KOPT-K1 (cell line): ENCODE results near the gene SRBD1.

Experiments
- H3K27ac ChIP-seq: fragments of 200-600 bp; sonication (generic); 2 replicates; pipeline ENCODE4 v1.5.1; 2016; ENCODE audit warnings: antibody characterized with exemption, mild to moderate bottlenecking, low read depth, low read length; ENCODE audit not compliant: poor library complexity, severe bottlenecking
- H3K36me3 ChIP-seq: fragments of 200-600 bp; sonication (generic); 2 replicates; pipeline ENCODE4 v1.5.1; 2017; ENCODE audit warnings: antibody characterized with exemption, mild to moderate bottlenecking, low read length, moderate library complexity; ENCODE audit not compliant: insufficient read depth
- H3K9me3 ChIP-seq: fragments of 200-600 bp; sonication (generic); 2 replicates; pipeline ENCODE4 v1.5.1; 2017; ENCODE audit warnings: antibody characterized with exemption, low read length, mild to moderate bottlenecking; ENCODE audit not compliant: insufficient read depth, poor library complexity, severe bottlenecking

The SRBD1 gene

GRCh38 chr2:45586600-45586999, 24.5 kb downstream of the SRBD1 start:
- no peaks in the 10 kb centered on the region for H3K9me3 ChIP-seq
- H3K36me3 ChIP-seq = peaks cover 14% of the 10 kb centered on the region
- no peak overlapping the region for H3K27ac ChIP-seq

DNA sequence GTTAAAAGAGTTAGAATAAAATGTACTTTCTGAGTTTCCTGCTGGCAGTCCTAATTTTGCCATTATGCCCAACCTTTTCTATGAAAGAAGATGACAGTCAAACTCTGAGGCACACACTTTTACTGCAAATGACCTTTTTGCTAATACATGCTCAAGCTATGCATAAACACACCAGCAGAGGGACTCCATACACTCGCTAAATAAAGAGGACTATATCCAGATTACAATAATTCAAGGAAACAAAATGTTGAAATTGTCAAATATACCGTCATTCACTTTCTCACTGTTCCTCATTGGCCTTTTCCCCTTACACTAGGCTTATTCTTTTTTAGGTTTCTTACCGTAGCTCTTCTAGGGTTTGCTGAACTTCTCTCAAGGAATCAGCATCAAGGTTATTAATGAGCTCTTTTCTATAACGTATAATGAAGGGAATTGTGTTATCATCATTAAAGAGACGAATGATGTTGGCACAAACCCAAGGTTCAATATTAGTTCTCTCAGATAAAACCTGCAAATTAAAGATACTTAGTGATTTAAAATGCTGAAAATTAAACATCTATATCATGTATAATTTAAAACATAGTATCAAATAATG, 25.7 kb downstream of the SRBD1 start:
- Histone ChIP-seq H3K27ac (no peak overlapping the region), H3K9me3 (no peaks in the 10 kb centered on the region), H3K36me3 (peaks cover 3% of the 10 kb centered on the region)

DNA sequence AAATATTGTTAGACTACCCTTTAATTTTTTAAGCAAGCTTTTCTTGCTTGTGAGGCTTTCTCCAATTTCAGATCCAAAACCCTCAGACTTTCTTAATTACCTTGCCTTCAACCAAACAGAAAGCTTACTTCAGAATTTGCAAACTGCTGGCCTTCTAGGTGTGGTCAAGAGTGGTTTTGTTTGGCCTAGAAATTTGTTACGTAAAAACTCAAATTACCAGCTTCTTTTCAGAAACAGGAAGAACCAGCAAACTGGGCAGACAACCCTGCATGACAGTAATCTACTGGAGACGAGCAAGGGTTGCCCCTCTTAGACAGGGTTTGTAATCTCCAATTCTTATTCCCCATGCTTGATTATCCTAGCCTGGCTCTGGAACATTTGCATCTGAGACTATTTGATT, 27.1 kb downstream of the SRBD1 start:
- H3K9me3 ChIP-seq = no peaks in the 10 kb centered on the region
- peaks cover 3% of the 10 kb centered on the region; the same call in 1 of the 2 replicates for H3K36me3 ChIP-seq
- no peak overlapping the region for H3K27ac ChIP-seq

DNA sequence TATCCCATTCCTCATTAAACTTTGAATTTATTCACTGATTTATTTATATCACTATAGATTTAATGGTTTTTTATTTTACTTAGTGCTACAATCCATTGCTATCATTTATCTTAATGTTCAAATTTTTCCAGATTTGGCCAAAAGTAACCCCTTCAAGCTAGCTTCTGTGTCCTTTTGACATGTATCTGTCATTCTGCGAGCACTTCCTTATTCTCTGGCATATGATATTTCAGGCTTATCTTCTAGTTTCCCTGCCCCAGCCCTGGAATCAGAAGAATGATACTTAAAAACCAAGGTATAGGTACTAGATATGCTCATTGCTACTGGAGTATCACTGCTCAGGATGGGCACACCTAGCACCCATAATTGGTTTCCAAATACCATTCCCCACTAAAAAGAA, 28.5 kb downstream of the SRBD1 start:
- Histone ChIP-seq H3K27ac (no peak overlapping the region), H3K36me3 (peaks cover 3% of the 10 kb centered on the region; the same call in 1 of the 2 replicates), H3K9me3 (no peaks in the 10 kb centered on the region)

- peaks cover 23% of the 10 kb centered on the region; the same call in 1 of the 2 replicates for H3K36me3 ChIP-seq
- H3K27ac ChIP-seq = no peak overlapping the region
- no peaks in the 10 kb centered on the region for H3K9me3 ChIP-seq
Measured at GRCh38 chr2:45578056-45578843, 32.8 kb downstream of the SRBD1 start.

DNA sequence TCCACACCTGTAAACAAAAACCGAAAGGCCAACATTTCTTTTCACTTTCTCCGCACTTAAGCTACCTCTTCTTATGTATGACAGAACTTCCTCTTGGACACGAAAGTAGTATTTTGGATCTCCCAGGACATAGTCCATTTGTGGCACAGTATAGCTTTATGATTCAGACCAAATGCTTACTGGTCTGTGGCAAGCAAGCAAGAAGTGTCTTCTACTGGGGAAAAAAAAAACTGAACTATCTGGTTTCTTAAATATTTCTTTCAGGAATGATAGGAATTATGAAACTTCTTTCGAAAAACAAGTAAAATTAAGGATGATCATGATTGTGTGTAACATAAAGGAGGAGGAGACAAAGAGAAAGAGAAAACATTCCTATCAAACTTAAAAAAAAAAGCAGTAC, 33.6 kb downstream of the SRBD1 start:
- Histone ChIP-seq H3K27ac (no peak overlapping the region), H3K9me3 (no peaks in the 10 kb centered on the region), H3K36me3 (peaks cover 31% of the 10 kb centered on the region)

- H3K9me3 ChIP-seq = no peaks in the 10 kb centered on the region
- no peak overlapping the region for H3K27ac ChIP-seq
- H3K36me3 ChIP-seq = peaks cover 41% of the 10 kb centered on the region
Measured at GRCh38 chr2:45575881-45576280, 35.2 kb downstream of the SRBD1 start.

GRCh38 chr2:45572979-45573378, 38.1 kb downstream of the SRBD1 start:
- no peaks in the 10 kb centered on the region for H3K9me3 ChIP-seq
- no peak overlapping the region for H3K27ac ChIP-seq
- H3K36me3 ChIP-seq = peaks cover 49% of the 10 kb centered on the region

GRCh38 chr2:45571940-45572339, 39.1 kb downstream of the SRBD1 start:
- Histone ChIP-seq H3K9me3 (no peaks in the 10 kb centered on the region), H3K36me3 (peaks cover 45% of the 10 kb centered on the region), H3K27ac (no peak overlapping the region)

DNA sequence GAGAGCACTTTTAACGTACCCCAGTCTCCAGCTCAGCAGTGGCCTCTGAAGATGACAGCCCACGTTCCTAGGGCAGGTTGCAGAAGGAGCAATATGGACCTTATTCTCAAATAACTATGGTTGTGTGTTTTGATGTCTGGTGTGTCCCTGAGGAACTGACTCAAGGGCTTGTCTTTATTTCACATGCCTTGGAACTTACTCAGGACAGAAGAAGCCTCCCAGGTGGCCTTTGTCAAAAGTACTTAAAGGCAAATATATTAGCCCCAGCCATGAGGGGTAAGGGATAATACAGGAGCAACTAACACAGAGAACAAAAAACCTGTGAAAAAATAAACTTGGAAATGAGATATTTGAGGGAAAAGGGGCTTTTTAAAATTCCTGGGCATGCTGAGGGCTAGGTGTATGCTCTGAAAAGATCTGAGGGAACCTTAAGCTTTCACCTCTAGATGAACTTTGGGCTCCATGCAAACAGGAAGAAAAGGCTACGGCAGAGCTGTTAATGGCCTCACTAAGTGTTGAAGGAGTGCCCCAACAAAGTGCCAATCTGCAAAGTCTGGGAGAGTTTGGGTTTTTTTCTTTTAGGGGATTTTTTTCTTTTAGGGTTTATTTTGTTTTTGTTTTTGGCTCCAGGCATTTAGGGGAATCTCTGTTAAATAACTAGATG, 40.3 kb downstream of the SRBD1 start:
- no peak overlapping the region for H3K27ac ChIP-seq
- H3K9me3 ChIP-seq = no peaks in the 10 kb centered on the region
- peaks cover 44% of the 10 kb centered on the region for H3K36me3 ChIP-seq

- H3K27ac ChIP-seq = peak overlapping the region; percentile 81
- H3K9me3 ChIP-seq = no peaks in the 10 kb centered on the region
- peaks cover 37% of the 10 kb centered on the region for H3K36me3 ChIP-seq
Measured at GRCh38 chr2:45568935-45569334, 42.1 kb downstream of the SRBD1 start.

- peaks cover 29% of the 10 kb centered on the region for H3K36me3 ChIP-seq
- peak overlapping the region; percentile 81 for H3K27ac ChIP-seq
- no peaks in the 10 kb centered on the region for H3K9me3 ChIP-seq
Measured at GRCh38 chr2:45567974-45568789, 42.9 kb downstream of the SRBD1 start.

DNA sequence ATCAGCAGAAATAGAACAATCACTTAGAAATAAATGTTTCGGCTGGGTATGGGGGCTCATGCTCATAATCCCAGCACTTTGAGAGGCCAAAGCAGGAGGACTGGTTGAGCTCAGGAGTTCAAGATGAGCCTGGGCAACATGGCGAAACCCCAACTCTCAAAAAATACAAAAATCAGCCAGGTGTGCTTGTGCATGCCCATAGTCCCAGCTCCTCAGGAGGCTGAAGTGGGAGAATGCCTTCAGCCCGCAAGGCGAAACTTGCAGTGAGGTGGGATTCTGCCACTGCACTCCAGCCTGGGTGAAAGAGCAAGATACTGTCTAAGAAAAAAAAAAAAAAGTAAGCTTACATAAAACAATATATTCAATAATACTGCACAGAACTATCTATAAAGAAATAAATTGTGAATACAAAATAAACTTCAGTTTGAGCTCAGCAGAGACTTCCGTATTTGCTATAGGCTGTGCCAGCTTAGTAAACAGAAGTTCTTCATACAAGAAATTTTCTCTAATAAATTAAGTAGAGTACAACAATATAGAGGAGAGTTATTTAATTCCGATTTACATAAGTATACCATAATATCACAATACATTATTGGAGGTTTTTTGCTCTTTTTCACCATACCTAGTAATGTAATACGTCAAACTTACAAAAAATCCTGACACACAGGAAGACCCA, 43.6 kb downstream of the SRBD1 start:
- peaks cover 23% of the 10 kb centered on the region for H3K36me3 ChIP-seq
- no peaks in the 10 kb centered on the region for H3K9me3 ChIP-seq
- H3K27ac ChIP-seq = peak overlapping the region; percentile 81

DNA sequence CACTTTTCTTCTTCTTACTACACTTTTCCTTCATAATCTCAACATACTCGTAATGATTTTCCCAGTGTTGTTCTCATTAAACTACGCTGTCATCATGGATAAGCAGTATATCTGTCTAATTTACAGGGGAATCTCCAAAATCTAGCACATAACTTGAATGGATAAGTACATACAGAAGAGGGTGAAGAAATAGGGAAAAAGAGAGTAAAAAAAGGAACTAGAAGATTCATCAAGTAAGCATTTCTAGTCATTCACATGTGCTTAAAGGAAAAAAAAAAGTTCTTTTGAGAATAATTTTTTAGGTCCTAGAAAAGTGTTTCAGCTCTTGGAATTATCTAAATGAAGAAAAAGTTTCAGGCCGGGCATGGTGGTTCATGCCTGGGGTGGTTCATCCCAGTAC, 51.6 kb downstream of the SRBD1 start:
- no peak overlapping the region for H3K27ac ChIP-seq
- peaks cover 44% of the 10 kb centered on the region for H3K36me3 ChIP-seq
- H3K9me3 ChIP-seq = peaks cover 6% of the 10 kb centered on the region
